Measurements from ENCODE around the gene DNAL4.

DNA sequence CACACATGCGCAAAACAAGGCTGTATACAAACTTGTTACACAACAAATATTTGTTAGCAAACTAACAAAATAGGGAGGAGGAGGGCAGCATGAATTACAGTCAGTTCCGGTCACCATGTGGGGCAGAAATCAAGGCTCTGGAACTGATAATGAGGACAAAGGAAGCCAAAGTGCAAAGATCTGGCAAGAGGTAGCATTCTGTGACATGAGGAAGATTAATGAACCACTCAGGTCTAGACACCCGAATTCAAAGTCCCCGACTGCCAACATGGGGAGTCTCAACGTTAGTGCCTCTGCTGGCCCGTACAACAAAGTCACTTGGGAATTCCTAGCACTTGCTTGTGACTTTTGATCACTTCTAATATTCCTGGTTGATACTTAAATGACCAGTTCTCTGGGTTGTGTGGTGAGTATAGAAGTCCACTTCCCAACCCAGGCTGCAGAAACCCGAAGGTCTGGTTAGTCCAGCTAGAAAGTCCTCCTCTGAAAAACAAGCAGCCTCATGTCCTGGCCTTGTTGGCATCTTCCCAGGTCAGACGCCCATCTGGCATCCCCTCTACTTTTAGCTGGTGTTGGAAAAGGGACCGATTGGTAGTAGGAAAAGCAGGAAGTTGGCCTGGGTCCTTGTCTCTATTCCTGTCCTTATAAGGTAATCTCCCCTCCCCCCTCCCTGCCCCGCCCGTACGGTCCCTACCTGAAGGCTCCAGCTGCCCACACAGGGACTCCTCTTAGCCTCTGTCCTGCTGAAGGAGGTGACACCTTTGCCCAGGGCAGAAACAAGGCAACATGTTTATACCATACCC, 39.8 kb downstream of the DNAL4 start:
- TF ChIP-seq POLR2AphosphoS5 (IDR thresholded peaks at IDR 0.05; ENCODE audit: low read depth, low read length): no peak
- no peak for TF ChIP-seq POU2F2 (IDR thresholded peaks at IDR 0.05; ENCODE audit: low read depth, low read length)
- TF ChIP-seq POLR2A (IDR thresholded peaks at IDR 0.05; ENCODE audit: low read depth, low read length): no peak
- TF ChIP-seq SPI1 (IDR thresholded peaks at IDR 0.05; ENCODE audit: low read depth, low read length): no peak
- no peak for TF ChIP-seq TAF1 (IDR thresholded peaks at IDR 0.05; ENCODE audit: low read depth, low read length)
- no peak for TF ChIP-seq PAX5 (IDR thresholded peaks at IDR 0.05; ENCODE audit: insufficient read depth, low read length, severe bottlenecking)

Measured in GM12891 (cell line).